IMR-90 (cell line): Measurements from ENCODE around the gene STAU1. TPM values are rescaled to one million over a fixed set of nuclear protein-coding genes. Genes with fewer than 3 reads are reported as not detected.

Experiments used
- ATAC-seq: fragments of 200-7000 bp; cut with Tn5 transposase; 2 replicates; pipeline ENCODE4 v1.9.1; 2020; ENCODE audit warnings: low read depth, mild to moderate bottlenecking, moderate library complexity
- BruUV-seq: library from RNA; stranded (reverse); fragments of 400-500 nt; replicated peaks from 2 replicates; lab custom pipeline; 2021; lab: Mats Ljungman, UMichigan
- CTCF ChIA-PET: fragments of 300-600 bp; formaldehyde crosslinking; extraction: SDS; loops from one replicate; lab custom pipeline; 2021; ENCODE audit warnings: antibody characterized with exemption; lab: Yijun Ruan, JAX
- POLR2A ChIA-PET: fragments of 300-600 bp; sonication (Branson Sonifier 250); formaldehyde crosslinking; loops from one replicate; lab custom pipeline; 2022; ENCODE audit warnings: antibody characterized with exemption; ENCODE audit not compliant: unreplicated experiment; lab: Charles Lee
- DNase-seq: peaks from one replicate; pipeline ENCODE4 v3.0.0; 2013
- H2AFZ ChIP-seq: replicated peaks from 2 replicates; pipeline ENCODE3; 2013; ENCODE audit warnings: low read length, mild to moderate bottlenecking; ENCODE audit not compliant: poor library complexity
- H2AK5ac ChIP-seq: 2 replicates; pipeline ENCODE4 v1.6.1; 2013; ENCODE audit warnings: low read depth, low read length, inconsistent platforms
- H2AK9ac ChIP-seq: replicated peaks from 2 replicates; pipeline ENCODE3; 2013; ENCODE audit warnings: mild to moderate bottlenecking, low read depth, low read length, moderate library complexity; ENCODE audit not compliant: poor library complexity
- H2BK120ac ChIP-seq: 2 replicates; pipeline ENCODE4 v1.6.1; 2013; ENCODE audit warnings: low read depth, low read length, inconsistent platforms
- H2BK15ac ChIP-seq: 3 replicates; pipeline ENCODE4 v1.6.1; 2013; ENCODE audit warnings: low read depth, low read length, inconsistent platforms
- H2BK20ac ChIP-seq: 2 replicates; pipeline ENCODE4 v1.6.1; 2013; ENCODE audit warnings: low read depth, mild to moderate bottlenecking, inconsistent platforms, low read length, moderate library complexity
- H2BK5ac ChIP-seq: 2 replicates; pipeline ENCODE4 v1.6.1; 2013; ENCODE audit warnings: mild to moderate bottlenecking, low read depth, low read length, inconsistent platforms; ENCODE audit not compliant: poor library complexity, severe bottlenecking
- H3K14ac ChIP-seq: replicated peaks from 2 replicates; pipeline ENCODE4 v1.6.1; 2013; ENCODE audit warnings: low read depth, low read length, inconsistent platforms
- H3K18ac ChIP-seq: 2 replicates; pipeline ENCODE4 v1.6.1; 2013; ENCODE audit warnings: low read depth, low read length, control low read depth
- H3K23ac ChIP-seq: 2 replicates; pipeline ENCODE4 v1.6.1; 2013; ENCODE audit warnings: low read depth, low read length, inconsistent platforms
- H3K27ac ChIP-seq: 2 replicates; pipeline ENCODE4 v1.5.1; 2013; ENCODE audit warnings: mild to moderate bottlenecking, control low read depth, low read length; ENCODE audit not compliant: insufficient read depth
- H3K27me3 ChIP-seq: 2 replicates; pipeline ENCODE4 v1.6.1; 2013; ENCODE audit warnings: low read length; ENCODE audit not compliant: control insufficient read depth, insufficient read depth
- H3K36me3 ChIP-seq: 2 replicates; pipeline ENCODE4 v1.6.1; 2013; ENCODE audit warnings: low read length, mixed read lengths; ENCODE audit not compliant: control insufficient read depth, insufficient read depth
- H3K4ac ChIP-seq: 2 replicates; pipeline ENCODE4 v1.6.1; 2013; ENCODE audit warnings: low read depth, low read length, inconsistent platforms
- H3K4me1 ChIP-seq: 2 replicates; pipeline ENCODE4 v1.6.1; 2013; ENCODE audit warnings: low read length, mixed read lengths; ENCODE audit not compliant: control insufficient read depth, insufficient read depth
- H3K4me2 ChIP-seq: 2 replicates; pipeline ENCODE4 v1.6.1; 2013; ENCODE audit warnings: low read depth, mild to moderate bottlenecking, control low read depth, low read length, moderate library complexity
- H3K4me3 ChIP-seq: 2 replicates; pipeline ENCODE4 v1.5.1; 2013; ENCODE audit warnings: low read depth, mild to moderate bottlenecking, control low read depth, low read length, moderate library complexity; ENCODE audit not compliant: insufficient read depth
- H3K56ac ChIP-seq: 2 replicates; pipeline ENCODE4 v1.6.1; 2013; ENCODE audit warnings: low read length, inconsistent platforms; ENCODE audit not compliant: insufficient read depth; ENCODE audit errors: extremely low read depth
- H3K79me1 ChIP-seq, 2 experiments: 2 replicates each; pipeline ENCODE4 v1.6.1; 2013; ENCODE audit warnings: low read length in 2 of 2, inconsistent platforms in 1 of 2, low read depth in 1 of 2
- H3K9ac ChIP-seq: 2 replicates; pipeline ENCODE4 v1.6.1; 2013; ENCODE audit warnings: low read depth, low read length, control low read depth
- H3K9me1 ChIP-seq: 2 replicates; pipeline ENCODE4 v1.6.1; 2013; ENCODE audit warnings: low read length, inconsistent platforms; ENCODE audit not compliant: insufficient read depth
- H3K9me3 ChIP-seq: 2 replicates; pipeline ENCODE4 v1.6.1; 2013; ENCODE audit warnings: low read length; ENCODE audit not compliant: control insufficient read depth, insufficient read depth
- H4K20me1 ChIP-seq: 2 replicates; pipeline ENCODE4 v1.6.1; 2013; ENCODE audit warnings: low read length, inconsistent platforms; ENCODE audit not compliant: insufficient read depth
- H4K5ac ChIP-seq: 2 replicates; pipeline ENCODE4 v1.6.1; 2013; ENCODE audit warnings: mild to moderate bottlenecking, low read depth, low read length, control low read depth
- H4K8ac ChIP-seq, 2 experiments: 2 replicates each; pipeline ENCODE4 v1.6.1; 2013; ENCODE audit warnings: low read depth in 2 of 2, low read length in 2 of 2, control low read depth in 1 of 2, inconsistent platforms in 1 of 2
- H4K91ac ChIP-seq: 2 replicates; pipeline ENCODE4 v1.6.1; 2013; ENCODE audit warnings: low read depth, low read length, inconsistent platforms; ENCODE audit not compliant: insufficient read depth
- BHLHE40 ChIP-seq: fragments of 150-350 bp; IDR thresholded peaks from 2 replicates; pipeline ENCODE4 v1.6.1; 2016; ENCODE audit warnings: mild to moderate bottlenecking, low read depth, low read length
- ELK1 ChIP-seq: fragments of 150-350 bp; IDR thresholded peaks from 2 replicates; pipeline ENCODE4 v1.6.1; 2016; ENCODE audit warnings: low read depth, mild to moderate bottlenecking, low read length, moderate library complexity, borderline replicate concordance
- MXI1 ChIP-seq: IDR thresholded peaks from 2 replicates; pipeline ENCODE4 v1.6.1; 2012; ENCODE audit warnings: low read depth, mild to moderate bottlenecking, low read length, moderate library complexity, borderline replicate concordance
- RCOR1 ChIP-seq: IDR thresholded peaks from 2 replicates; pipeline ENCODE4 v1.6.1; 2012; ENCODE audit warnings: mild to moderate bottlenecking, low read length, improper control_type of control experiment; ENCODE audit not compliant: insufficient replicate concordance
- RFX5 ChIP-seq: IDR thresholded peaks from 2 replicates; pipeline ENCODE4 v1.8.0; 2012; ENCODE audit warnings: low read depth, mild to moderate bottlenecking, low read length, moderate library complexity
- SMC3 ChIP-seq: fragments of 150-350 bp; IDR thresholded peaks from 2 replicates; pipeline ENCODE4 v1.6.1; 2016; ENCODE audit warnings: low read depth, mild to moderate bottlenecking, antibody characterized with exemption, low read length, moderate library complexity
- WGBS, 2 experiments: methylation state at CpG; one replicate each; pipeline versions ENCODE4 v1.1.5 to v1.1.7; 2013; ENCODE audit warnings: missing lambda C conversion rate in 2 of 2; ENCODE audit not compliant: insufficient read length in 1 of 2; ENCODE audit errors: extremely low coverage in 2 of 2; 5-methylcytosine and 5-hydroxymethylcytosine counted together
- dilution Hi-C: fragments of 300-500 bp; cut with HindIII; formaldehyde crosslinking; loops from one replicate; pipeline ENCODE4 v1.14.3; 2018; ENCODE audit warnings: low sequenced_read_pairs; ENCODE audit not compliant: unreplicated experiment
- in situ Hi-C: fragments of 300-500 bp; cut with MboI; formaldehyde crosslinking; loops from 3 replicates; pipeline ENCODE4 v1.14.3; 2019; ENCODE audit warnings: low sequenced_read_pairs, inconsistent platforms, mixed read lengths
- intact Hi-C: fragments of 100-400 bp; cut with micrococcal nuclease; formaldehyde crosslinking; loops from 2 replicates; pipeline ENCODE4 v1.10.0; 2022
- polyA plus RNA-seq, 3 experiments: library from polyadenylated mRNA; depleted of rRNA; stranded (reverse); fragments of >200 nt; gene quantifications; 2 replicates each; pipeline ENCODE4 v1.2.3, GENCODE V29; 2012; ENCODE audit warnings: low replicate concordance in 1 of 3
- total RNA-seq: library from RNA; depleted of rRNA; stranded (reverse); fragments of >200 nt; gene quantifications from 2 replicates; pipeline ENCODE4 v1.2.3, GENCODE V29; 2012
- TF ChIP-seq, protein P1 (sequence below): conservative IDR thresholded peaks from 2 replicates; pipeline ENCODE4 v1.5.1; 2012; ENCODE audit warnings: mild to moderate bottlenecking, low read depth, low read length, improper control_type of control experiment

The STAU1 gene
- total and polyA plus RNA-seq, 2 of the 4 experiments (the other 2 are of a cell fraction), result 35.3 to 50.3 TPM

- Histone ChIP-seq H3K56ac (no peak overlapping the region), H3K27ac (no peak overlapping the region), H2BK15ac (no peak overlapping the region), H2AK5ac (no peak overlapping the region), H3K18ac (no peak overlapping the region), H3K4me2 (no peak overlapping the region), H2AFZ (no peak overlapping the region), H3K23ac (no peak overlapping the region), H3K14ac (no peak overlapping the region), H4K8ac (no peak overlapping the region), H4K20me1 (no peaks in the 10 kb centered on the region), H4K91ac (no peak overlapping the region), H2AK9ac (no peak overlapping the region), H3K9ac (no peak overlapping the region), H3K4ac (no peak overlapping the region), H3K4me1 (no peaks in the 10 kb centered on the region), H3K79me1 (peaks cover 16 to 30% of the 10 kb centered on the region in 2 experiments; a peak in 3 of 4 replicates), H2BK120ac (no peak overlapping the region), H3K9me1 (no peaks in the 10 kb centered on the region), H3K36me3 (peaks cover 31% of the 10 kb centered on the region), H4K5ac (no peak overlapping the region), H3K9me3 (no peaks in the 10 kb centered on the region), H3K27me3 (no peaks in the 10 kb centered on the region), H2BK20ac (no peak overlapping the region), H2BK5ac (no peak overlapping the region), H3K4me3 (no peak overlapping the region)
- WGBS, 2 experiments, result no CpG with 5 or more reads among the region's 4 CpGs
- peak; percentile 3 for DNase-seq
- in situ Hi-C loops, result no loop called here
- TF ChIP-seq BHLHE40, result no peak
- TF ChIP-seq RCOR1, result no peak
- no peak for TF ChIP-seq ELK1
- no peak for TF ChIP-seq SMC3
- TF ChIP-seq MXI1, result no peak
- no peak for TF ChIP-seq RFX5
- TF ChIP-seq, protein P1, sequence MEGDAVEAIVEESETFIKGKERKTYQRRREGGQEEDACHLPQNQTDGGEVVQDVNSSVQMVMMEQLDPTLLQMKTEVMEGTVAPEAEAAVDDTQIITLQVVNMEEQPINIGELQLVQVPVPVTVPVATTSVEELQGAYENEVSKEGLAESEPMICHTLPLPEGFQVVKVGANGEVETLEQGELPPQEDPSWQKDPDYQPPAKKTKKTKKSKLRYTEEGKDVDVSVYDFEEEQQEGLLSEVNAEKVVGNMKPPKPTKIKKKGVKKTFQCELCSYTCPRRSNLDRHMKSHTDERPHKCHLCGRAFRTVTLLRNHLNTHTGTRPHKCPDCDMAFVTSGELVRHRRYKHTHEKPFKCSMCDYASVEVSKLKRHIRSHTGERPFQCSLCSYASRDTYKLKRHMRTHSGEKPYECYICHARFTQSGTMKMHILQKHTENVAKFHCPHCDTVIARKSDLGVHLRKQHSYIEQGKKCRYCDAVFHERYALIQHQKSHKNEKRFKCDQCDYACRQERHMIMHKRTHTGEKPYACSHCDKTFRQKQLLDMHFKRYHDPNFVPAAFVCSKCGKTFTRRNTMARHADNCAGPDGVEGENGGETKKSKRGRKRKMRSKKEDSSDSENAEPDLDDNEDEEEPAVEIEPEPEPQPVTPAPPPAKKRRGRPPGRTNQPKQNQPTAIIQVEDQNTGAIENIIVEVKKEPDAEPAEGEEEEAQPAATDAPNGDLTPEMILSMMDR, result no peak
- no TSS peak for BruUV-seq
- ATAC-seq, result peak; percentile 22
- CTCF ChIA-PET, result interaction anchor here (0.8 kb wide), 1 partner anchor 13 kb away, joined by 3 read pairs; no protein-coding TSS in a partner anchor
- dilution Hi-C loops, result no loop called here
- intact Hi-C loops, result no loop called here
- POLR2A ChIA-PET, result no interaction called here
Measured at GRCh38 chr20:49100972-49101371, 87.2 kb downstream of the STAU1 start.
